Mesodermal cell (in vitro differentiated cells): ENCODE measurements around the gene PCDH9.

Experiments
- H3K27ac ChIP-seq: 2 replicates; pipeline ENCODE4 v1.7.0; 2013; ENCODE audit warnings: mild to moderate bottlenecking, low read depth, low read length, moderate library complexity; ENCODE audit not compliant: severe bottlenecking
- H3K36me3 ChIP-seq: 2 replicates; pipeline ENCODE4 v1.7.1; 2013; ENCODE audit warnings: mild to moderate bottlenecking, low read length, moderate library complexity; ENCODE audit not compliant: control insufficient read depth, insufficient read depth
- H3K4me1 ChIP-seq: one replicate; pipeline ENCODE4 v1.7.1; 2013; ENCODE audit warnings: mild to moderate bottlenecking, low read length; ENCODE audit not compliant: insufficient read depth, control insufficient read depth, poor library complexity, severe bottlenecking
- H3K4me3 ChIP-seq: 2 replicates; pipeline ENCODE4 v1.7.0; 2013; ENCODE audit warnings: low read length, control low read depth, mild to moderate bottlenecking; ENCODE audit not compliant: insufficient read depth, poor library complexity, severe bottlenecking; ENCODE audit errors: extremely low read depth
- H3K9me3 ChIP-seq: 2 replicates; pipeline ENCODE4 v1.7.1; 2013; ENCODE audit warnings: mild to moderate bottlenecking, low read length, moderate library complexity; ENCODE audit not compliant: control insufficient read depth
- WGBS, 2 experiments: methylation state at CpG; one replicate each; pipeline ENCODE4 v1.1.5; 2013; ENCODE audit warnings: missing lambda C conversion rate in 2 of 2; ENCODE audit not compliant: insufficient coverage in 2 of 2; 5-methylcytosine and 5-hydroxymethylcytosine counted together

The PCDH9 gene

GRCh38 chr13:67161176-67161575 lies 69.0 kb downstream of the PCDH9 start:
- no peaks in the 10 kb centered on the region for H3K4me1 ChIP-seq
- WGBS, 2 experiments: 87 to 92% methylated on average over 2 of the region's 3 CpGs
- H3K9me3 ChIP-seq: no peaks in the 10 kb centered on the region
- no peaks in the 10 kb centered on the region for H3K36me3 ChIP-seq
- no peak overlapping the region for H3K27ac ChIP-seq
- H3K4me3 ChIP-seq: no peak overlapping the region

- no peak overlapping the region for H3K27ac ChIP-seq
- no peak overlapping the region for H3K4me3 ChIP-seq
- 92 to 94% methylated on average over 5 of the region's 5 CpGs for WGBS, 2 experiments
- H3K9me3 ChIP-seq: no peaks in the 10 kb centered on the region
- no peaks in the 10 kb centered on the region for H3K36me3 ChIP-seq
- H3K4me1 ChIP-seq: no peaks in the 10 kb centered on the region
Observed at GRCh38 chr13:67158903-67159302, 71.2 kb downstream of the PCDH9 start.

- Histone ChIP-seq H3K9me3 (no peaks in the 10 kb centered on the region), H3K4me3 (no peak overlapping the region), H3K27ac (no peak overlapping the region), H3K4me1 (no peaks in the 10 kb centered on the region), H3K36me3 (no peaks in the 10 kb centered on the region)
- 74% methylated on average over 2 of the region's 7 CpGs; no CpG with 5 or more reads in 1 of the 2 experiments for WGBS, 2 experiments
Observed at GRCh38 chr13:67156723-67157060, 73.4 kb downstream of the PCDH9 start.

GRCh38 chr13:67155898-67156722 lies 74.0 kb downstream of the PCDH9 start:
- 91 to 92% methylated on average over 12 to 18 of the region's 24 CpGs for WGBS, 2 experiments
- H3K4me3 ChIP-seq: no peak overlapping the region
- H3K27ac ChIP-seq: no peak overlapping the region
- no peaks in the 10 kb centered on the region for H3K36me3 ChIP-seq
- no peaks in the 10 kb centered on the region for H3K4me1 ChIP-seq
- H3K9me3 ChIP-seq: no peaks in the 10 kb centered on the region

- Histone ChIP-seq H3K36me3 (no peaks in the 10 kb centered on the region), H3K4me3 (no peak overlapping the region), H3K4me1 (peaks cover 10% of the 10 kb centered on the region), H3K27ac (no peak overlapping the region), H3K9me3 (no peaks in the 10 kb centered on the region)
- 83 to 100% methylated on average over 1 to 2 of the region's 2 CpGs for WGBS, 2 experiments
Observed at GRCh38 chr13:67152085-67152484, 78.1 kb downstream of the PCDH9 start.

GRCh38 chr13:67151652-67152051 lies 78.5 kb downstream of the PCDH9 start:
- H3K27ac ChIP-seq: no peak overlapping the region
- H3K9me3 ChIP-seq: no peaks in the 10 kb centered on the region
- no peaks in the 10 kb centered on the region for H3K36me3 ChIP-seq
- H3K4me3 ChIP-seq: no peak overlapping the region
- H3K4me1 ChIP-seq: peaks cover 13% of the 10 kb centered on the region

- Histone ChIP-seq H3K36me3 (no peaks in the 10 kb centered on the region), H3K4me3 (no peak overlapping the region), H3K4me1 (peaks cover 18% of the 10 kb centered on the region), H3K9me3 (no peaks in the 10 kb centered on the region), H3K27ac (no peak overlapping the region)
- 91 to 100% methylated on average over 1 of the region's 1 CpG for WGBS, 2 experiments
Observed at GRCh38 chr13:67150608-67151007, 79.5 kb downstream of the PCDH9 start.

GRCh38 chr13:67148161-67148571 lies 82.0 kb downstream of the PCDH9 start:
- WGBS, 2 experiments: no CpG with 5 or more reads among the region's 2 CpGs
- no peak overlapping the region for H3K4me3 ChIP-seq
- H3K36me3 ChIP-seq: no peaks in the 10 kb centered on the region
- H3K4me1 ChIP-seq: peaks cover 29% of the 10 kb centered on the region
- peak overlapping the region; percentile 97 for H3K27ac ChIP-seq
- H3K9me3 ChIP-seq: no peaks in the 10 kb centered on the region

GRCh38 chr13:67147342-67148133 lies 82.6 kb downstream of the PCDH9 start:
- Histone ChIP-seq H3K4me3 (no peak overlapping the region), H3K9me3 (no peaks in the 10 kb centered on the region), H3K4me1 (peaks cover 30% of the 10 kb centered on the region), H3K27ac (peak overlapping the region; percentile 97), H3K36me3 (no peaks in the 10 kb centered on the region)
- WGBS, 2 experiments: 40 to 58% methylated on average over 1 to 3 of the region's 6 CpGs

GRCh38 chr13:67146523-67147130 lies 83.5 kb downstream of the PCDH9 start:
- no CpG with 5 or more reads among the region's 4 CpGs for whole genome bisulfite sequencing, 2 experiments

More at GRCh38 chr13:67146523-67147130, 83.5 kb downstream of the PCDH9 start:
- peaks cover 30% of the 10 kb centered on the region for H3K4me1 ChIP-seq
- peak overlapping the region; percentile 97 for H3K27ac ChIP-seq
- H3K4me3 ChIP-seq: no peak overlapping the region
- H3K9me3 ChIP-seq: no peaks in the 10 kb centered on the region
- no peaks in the 10 kb centered on the region for H3K36me3 ChIP-seq
